Epithelial cell of proximal tubule (primary cell): Measurements from ENCODE around the gene NDUFB4. TPM values are rescaled to one million over a fixed set of nuclear protein-coding genes. Genes with fewer than 3 reads are reported as not detected.
"Not testable (repeated sequence)": the region's sequence is repeated elsewhere in the genome, so short reads cannot be mapped to it uniquely, and the experiment has no call there.

ENCODE experiments used
- DNase-seq: peaks from one replicate; pipeline ENCODE4 v3.0.0-alpha.2; 2011; ENCODE audit warnings: low read depth
- H3K4me3 ChIP-seq: 2 replicates; pipeline ENCODE4 v1.5.1; 2011; ENCODE audit warnings: low read depth, mild to moderate bottlenecking, low read length
- total RNA-seq: library from RNA; depleted of rRNA; stranded (reverse); fragments of >200 nt; gene quantifications from 2 replicates; pipeline ENCODE4 v1.2.3, GENCODE V29; 2015
- TF ChIP-seq, protein P1 (sequence below): conservative IDR thresholded peaks from 2 replicates; pipeline ENCODE4 v1.5.1; 2012; ENCODE audit warnings: low read depth, mild to moderate bottlenecking, low read length

Gene NDUFB4
- total RNA-seq, 1 donor from 2014 or later, result 172 TPM

DNA sequence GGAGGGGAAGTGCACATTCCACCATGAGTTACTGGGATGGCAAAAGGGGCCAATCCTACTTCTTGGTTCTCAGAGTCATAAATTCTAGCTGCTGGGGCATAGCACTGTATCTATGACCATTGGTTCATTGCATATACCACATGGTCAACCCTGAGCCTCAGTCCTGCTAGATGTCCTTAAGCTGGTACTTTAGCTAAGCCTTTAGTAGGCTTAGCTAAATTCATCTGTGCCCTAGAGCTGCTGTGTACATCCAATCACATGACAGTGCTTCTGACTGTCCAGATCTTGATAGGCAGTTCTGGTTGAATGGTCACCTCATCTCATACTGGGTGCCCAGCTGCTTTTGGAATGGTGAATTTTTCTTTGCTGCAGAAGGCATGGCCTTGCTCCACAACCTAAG is 8.2 kb downstream of the NDUFB4 start:
- DNase-seq, result no peak
- no peak overlapping the region for H3K4me3 ChIP-seq
- TF ChIP-seq, protein P1, sequence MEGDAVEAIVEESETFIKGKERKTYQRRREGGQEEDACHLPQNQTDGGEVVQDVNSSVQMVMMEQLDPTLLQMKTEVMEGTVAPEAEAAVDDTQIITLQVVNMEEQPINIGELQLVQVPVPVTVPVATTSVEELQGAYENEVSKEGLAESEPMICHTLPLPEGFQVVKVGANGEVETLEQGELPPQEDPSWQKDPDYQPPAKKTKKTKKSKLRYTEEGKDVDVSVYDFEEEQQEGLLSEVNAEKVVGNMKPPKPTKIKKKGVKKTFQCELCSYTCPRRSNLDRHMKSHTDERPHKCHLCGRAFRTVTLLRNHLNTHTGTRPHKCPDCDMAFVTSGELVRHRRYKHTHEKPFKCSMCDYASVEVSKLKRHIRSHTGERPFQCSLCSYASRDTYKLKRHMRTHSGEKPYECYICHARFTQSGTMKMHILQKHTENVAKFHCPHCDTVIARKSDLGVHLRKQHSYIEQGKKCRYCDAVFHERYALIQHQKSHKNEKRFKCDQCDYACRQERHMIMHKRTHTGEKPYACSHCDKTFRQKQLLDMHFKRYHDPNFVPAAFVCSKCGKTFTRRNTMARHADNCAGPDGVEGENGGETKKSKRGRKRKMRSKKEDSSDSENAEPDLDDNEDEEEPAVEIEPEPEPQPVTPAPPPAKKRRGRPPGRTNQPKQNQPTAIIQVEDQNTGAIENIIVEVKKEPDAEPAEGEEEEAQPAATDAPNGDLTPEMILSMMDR, result no peak

DNA sequence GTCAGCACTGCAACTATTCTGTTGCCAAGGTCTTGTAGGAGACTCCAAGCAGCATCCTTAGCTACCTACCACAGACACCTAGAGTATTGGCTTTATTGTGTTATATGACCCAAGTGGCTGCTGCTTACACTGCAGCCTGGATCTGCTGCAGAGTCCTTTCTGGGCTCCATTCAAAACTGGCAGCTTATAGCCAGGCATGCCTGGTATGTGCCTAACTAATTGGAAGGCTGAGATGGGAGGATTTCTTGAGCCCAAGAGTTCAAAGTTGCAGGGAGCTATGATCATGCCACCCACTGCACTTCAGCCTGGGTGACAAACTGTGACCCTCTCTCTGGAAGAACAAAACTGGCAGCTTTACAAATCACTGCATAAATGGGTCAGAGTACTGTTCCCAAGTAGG is 8.6 kb downstream of the NDUFB4 start:
- TF ChIP-seq, protein P1, result no peak
- H3K4me3 ChIP-seq, result no peak overlapping the region
- DNase-seq, result no peak

DNA sequence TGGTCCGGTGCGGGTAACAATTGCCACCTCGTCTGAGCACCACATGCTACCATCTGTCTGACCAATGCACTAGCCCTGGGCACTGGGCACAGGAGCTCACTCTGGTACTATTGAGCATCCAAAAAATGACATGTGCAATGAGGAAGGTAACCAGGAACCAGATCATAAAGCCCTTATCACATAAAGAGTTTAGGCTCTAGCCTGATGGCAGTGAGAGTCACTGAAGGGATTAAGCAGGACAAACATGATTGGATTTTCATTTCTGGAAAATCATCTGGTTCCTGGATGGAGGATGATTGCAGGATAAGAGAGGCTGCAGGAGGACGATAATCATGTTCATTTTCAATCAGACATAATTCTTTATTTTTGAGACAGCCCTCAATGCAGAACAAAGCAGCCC is 12.4 kb downstream of the NDUFB4 start:
- TF ChIP-seq, protein P1, result no peak
- H3K4me3 ChIP-seq, result no peak overlapping the region
- no peak for DNase-seq

DNA sequence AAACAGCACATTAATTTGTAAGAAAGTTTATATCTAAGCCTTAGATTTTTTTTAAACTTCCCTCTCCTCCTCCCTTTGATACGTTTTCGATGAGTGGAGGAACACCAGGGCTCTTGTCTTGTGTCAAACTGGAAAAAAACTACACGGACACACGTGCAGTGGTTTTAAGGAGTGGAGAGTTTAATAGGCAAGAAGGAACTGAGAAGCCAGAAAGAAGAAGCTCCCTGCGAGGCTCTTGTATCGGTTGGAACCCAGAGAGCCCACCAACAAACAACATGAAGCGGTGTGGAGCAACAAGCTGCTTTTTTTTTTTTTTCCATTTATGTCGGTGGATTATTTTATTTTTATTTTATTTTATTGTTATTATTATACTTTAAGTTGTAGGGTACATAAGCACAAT is 18.6 kb downstream of the NDUFB4 start:
- TF ChIP-seq, protein P1, result no peak
- no peak for DNase-seq
- no peak overlapping the region for H3K4me3 ChIP-seq

DNA sequence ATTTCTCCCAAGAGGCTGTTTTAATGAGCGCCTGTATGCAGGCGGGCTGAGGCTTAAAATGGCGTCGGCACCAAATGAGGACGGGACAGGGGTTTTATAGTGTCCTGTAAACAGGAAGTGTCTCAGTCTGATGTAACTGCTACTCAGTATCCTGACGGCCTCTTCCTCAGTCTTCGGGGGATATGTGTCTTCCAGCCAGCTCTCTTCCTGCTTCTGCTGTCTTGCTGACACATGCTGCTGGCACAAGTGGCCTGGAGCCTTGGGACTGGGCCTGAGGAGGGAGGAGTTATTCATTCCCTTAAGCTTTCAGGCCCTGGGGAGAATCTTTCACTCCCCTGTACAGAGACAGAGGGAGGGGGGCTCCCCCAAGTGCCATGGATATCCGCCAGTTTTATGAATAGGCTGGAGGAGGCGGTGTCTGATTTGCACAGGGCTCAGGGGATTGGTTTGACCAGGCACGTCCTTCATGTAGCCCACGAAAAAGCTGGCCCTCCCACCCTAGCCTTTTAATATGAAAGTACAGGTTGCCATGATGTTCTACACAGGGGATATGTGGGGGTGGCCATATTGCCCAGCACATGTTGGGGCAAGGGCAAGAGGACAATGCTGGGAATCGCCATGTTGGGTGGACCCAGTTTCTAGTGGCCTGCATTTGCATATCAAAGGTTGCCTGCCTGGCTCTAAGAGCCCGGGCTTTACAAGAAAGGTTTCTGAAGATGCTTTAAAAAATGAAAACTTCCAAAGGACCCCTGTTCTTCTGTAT is 19.9 kb downstream of the NDUFB4 start:
- TF ChIP-seq, protein P1, result no peak
- no peak for DNase-seq
- H3K4me3 ChIP-seq, result no peak overlapping the region

DNA sequence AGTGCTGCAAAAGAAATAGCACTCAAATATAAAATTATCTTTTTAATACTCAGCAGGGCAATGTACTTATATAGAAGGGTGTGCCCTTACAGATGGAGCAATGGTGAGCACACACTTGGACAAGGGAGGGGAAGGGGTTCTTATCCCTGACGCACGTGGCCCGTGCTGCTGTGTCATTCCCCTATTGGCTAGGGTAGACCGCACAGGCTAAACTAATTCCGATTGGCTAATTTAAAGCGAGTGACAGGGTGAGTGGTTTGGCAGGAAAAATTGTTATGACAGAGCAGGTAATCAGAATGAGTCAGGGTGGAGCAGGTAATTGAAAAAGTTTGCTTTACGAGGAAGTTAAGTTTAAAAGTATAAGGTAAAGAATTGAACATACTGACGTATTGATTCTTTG is 20.6 kb downstream of the NDUFB4 start:
- DNase-seq, H3K4me3 ChIP-seq: not testable (repeated sequence)

DNA sequence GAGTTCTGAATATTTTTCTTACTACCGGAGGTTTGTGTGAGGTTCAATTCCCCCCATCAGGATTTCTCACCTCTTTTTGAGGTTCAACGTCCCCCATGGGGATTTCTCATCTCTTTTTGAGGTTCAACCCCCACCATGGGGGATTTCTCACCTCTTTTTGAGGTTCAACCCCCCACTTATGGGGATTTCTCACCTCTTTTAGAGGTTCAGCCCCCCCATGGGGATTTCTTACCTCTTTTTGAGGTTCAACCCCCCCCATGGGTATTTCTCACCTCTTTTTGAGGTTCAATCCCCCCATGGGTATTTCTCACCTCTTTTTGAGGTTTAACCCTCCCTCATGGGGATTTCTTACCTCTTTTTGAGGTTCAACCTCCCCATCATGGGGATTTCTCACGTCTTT is 26.3 kb downstream of the NDUFB4 start:
- no peak overlapping the region for H3K4me3 ChIP-seq
- TF ChIP-seq, protein P1, result no peak
- no peak for DNase-seq
